Stimulated activated CD8-positive, alpha-beta memory T cell treated with anti-CD3 and anti-CD28 coated beads, Interleukin-12 subunit alpha, Interleukin-12 subunit beta, amount 100 ng/mL, for 24 hours (primary cell): Measurements from ENCODE around the gene FRK.
"Not testable (repeated sequence)": the region's sequence is repeated elsewhere in the genome, so short reads cannot be mapped to it uniquely, and the experiment has no call there.

Experiments used
- DNase-seq: peaks from one replicate; pipeline ENCODE4 v3.0.0-alpha.2; 2020; ENCODE audit errors: extremely low read depth

The FRK gene

GRCh38 chr6:115945306-115945705, 115.4 kb downstream of the FRK start:
- DNase-seq, result no peak

DNA sequence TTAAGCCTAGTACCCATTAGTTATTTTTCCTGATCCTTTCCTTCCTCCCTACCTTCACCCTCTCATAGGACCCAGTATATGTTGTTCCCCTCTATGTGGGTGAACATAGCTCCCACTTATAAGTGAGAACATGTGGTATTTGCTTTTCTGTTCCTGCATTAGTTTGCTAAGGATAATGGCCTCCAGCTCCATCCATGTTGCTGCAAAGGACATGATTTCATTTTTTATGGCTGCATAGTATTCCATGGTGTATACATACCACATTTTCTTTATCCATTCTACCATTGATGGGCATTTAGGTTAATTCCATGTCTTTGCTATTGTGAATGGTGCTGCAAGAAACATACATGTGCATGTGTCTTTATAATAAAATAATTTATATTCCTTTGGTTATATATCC, 115.9 kb downstream of the FRK start:
- not testable (repeated sequence) for DNase-seq

DNA sequence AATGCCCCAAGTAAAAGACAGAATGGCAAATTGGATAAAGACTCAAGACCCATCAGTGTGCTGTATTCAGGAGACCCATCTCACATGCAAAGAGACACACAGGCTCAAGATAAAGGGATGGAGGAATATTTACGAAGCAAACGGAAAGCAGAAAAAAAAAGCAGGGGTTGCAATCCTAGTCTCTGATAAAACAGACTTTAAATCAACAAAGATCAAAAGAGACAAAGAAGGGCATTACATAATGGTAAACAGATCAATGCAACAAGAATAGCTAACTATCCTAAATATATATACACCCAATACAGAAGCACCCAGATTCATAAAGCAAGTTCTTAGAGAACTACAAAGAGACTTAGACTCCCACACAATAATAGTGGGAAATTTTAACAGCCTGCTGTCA, 123.2 kb downstream of the FRK start:
- DNase-seq, result not testable (repeated sequence)

DNA sequence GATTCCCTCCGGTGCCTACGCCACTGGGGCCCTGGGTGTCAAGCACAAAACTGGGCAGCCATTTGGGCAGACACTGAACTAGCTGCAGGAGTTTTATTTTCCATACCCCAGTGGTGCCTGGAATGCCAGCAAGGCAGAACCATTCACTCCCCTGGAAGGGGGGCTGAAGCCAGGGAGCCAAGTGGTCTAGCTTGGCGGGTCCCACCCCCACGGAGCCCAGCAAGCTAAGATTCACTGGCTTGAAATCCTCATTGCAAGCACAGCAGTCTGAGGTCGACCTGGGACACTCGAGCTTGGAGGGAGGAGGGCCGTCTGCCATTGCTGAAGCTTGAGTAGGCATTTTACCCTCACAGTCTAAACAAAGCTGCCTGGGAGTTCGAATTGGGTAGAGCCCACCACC, 125.3 kb downstream of the FRK start:
- no peak for DNase-seq

DNA sequence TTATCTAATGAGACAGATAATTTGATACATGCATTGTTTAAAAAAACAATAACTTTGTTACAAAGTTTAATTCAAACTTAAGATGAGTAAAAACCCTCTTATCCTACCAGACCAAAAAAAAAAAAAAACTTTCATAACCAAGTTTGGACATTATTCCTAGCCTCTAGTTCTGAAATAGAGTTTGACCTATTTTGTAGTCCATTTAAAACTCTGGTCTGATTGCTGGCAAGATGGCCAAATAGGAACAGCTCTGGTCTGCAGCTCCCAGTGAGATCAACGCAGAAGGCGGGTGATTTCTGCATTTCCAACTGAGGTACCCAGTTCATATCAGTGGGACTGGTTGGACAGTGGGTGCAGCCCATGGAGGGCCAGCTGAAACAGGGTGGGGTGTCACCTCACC, 125.9 kb downstream of the FRK start:
- DNase-seq, result no peak

- no peak for DNase-seq
Observed at GRCh38 chr6:115934145-115934544, 126.5 kb downstream of the FRK start.

- no peak for DNase-seq
Observed at GRCh38 chr6:115932481-115932880, 128.2 kb downstream of the FRK start.

DNA sequence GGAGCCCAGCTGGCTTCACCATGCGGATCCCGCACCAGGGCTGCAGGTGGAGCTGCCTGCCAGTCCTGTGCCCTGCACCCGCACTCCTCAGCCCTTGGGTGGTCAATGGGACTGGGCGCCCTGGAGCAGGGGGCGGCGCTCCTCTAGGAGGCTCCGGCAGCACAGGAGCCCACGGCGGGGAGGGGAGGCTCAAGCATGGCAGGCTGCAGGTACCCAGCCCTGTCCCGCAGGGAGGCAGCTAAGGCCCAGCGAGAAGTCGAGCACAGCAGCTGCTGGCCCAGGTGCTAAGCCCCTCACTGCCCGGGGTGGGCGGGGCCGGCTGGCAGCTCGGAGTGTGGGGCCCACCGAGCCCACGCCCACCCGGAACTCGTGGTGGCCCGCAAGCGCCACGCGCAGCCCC, 132.7 kb downstream of the FRK start:
- DNase-seq, result not testable (repeated sequence)

DNA sequence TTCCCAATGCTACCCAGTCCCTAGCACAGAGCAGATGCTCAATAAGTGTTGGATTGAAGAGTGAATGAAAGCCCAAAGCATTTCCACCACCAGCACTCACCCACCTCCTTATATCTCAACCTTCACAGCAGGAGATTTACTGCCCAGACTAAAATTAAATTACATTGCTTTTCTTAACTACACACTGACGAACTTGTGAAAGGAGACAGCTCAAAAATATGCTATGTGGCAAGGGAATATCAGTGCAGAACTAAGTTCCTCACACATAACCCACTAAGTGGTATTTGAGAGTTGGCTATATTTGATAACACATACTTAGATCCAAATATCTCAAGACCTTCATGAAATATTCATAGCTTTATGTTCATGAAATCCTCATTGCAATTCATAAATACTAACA, 137.7 kb downstream of the FRK start:
- no peak for DNase-seq

GRCh38 chr6:115914098-115914497, 146.6 kb downstream of the FRK start:
- DNase-seq, result no peak

DNA sequence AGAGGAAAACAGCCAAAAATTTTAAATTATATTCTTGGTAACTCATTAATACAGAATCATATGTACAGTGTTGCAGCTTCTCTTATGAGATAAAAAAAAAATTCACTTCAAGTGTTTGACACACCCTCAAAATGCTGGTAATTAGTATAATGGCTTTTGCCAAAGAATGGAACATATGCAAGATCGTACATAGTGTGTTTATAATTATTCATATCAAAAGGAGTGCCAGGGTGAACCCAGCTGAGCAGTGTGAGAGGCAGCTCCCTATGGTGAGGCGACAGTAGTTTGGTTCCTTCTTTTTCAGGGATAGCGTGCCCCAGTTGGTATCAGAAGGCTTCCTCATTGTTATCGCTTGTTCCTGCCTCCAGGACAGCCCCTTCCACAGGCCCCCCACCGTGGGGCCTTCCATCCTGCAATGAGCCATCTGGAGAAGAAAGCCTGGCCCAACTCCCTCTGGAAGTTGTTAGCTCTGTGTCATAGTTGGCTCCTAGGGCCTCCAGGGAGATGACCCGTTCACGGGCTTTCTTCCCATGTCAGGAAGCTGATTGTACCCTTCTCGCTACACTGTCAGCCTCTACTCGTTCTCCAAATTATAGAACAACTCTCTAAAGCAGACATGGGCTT, 150.7 kb downstream of the FRK start:
- DNase-seq, result no peak

- DNase-seq, result no peak
Observed at GRCh38 chr6:115908906-115909559, 151.7 kb downstream of the FRK start.

DNA sequence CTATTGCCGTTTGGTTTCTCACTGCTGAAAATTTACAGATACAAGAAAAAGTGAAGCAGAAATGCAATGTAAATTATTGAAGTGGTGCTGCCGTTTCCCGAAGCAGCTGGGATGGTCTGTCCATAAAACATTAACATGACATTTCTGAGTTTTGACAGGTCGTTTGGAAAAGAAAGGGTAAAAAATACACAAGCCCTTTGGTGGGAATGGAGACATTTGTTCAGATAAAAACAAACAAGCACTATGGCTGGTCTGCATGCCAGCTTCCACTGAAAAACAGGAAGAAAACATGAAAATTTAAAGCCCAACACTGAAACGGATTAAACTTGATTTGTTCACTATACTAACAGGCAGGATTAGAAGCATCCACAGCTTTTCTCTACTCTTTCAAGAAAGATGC, 155.2 kb downstream of the FRK start:
- no peak for DNase-seq

- DNase-seq, result no peak
Observed at GRCh38 chr6:115902436-115902835, 158.3 kb downstream of the FRK start.

DNA sequence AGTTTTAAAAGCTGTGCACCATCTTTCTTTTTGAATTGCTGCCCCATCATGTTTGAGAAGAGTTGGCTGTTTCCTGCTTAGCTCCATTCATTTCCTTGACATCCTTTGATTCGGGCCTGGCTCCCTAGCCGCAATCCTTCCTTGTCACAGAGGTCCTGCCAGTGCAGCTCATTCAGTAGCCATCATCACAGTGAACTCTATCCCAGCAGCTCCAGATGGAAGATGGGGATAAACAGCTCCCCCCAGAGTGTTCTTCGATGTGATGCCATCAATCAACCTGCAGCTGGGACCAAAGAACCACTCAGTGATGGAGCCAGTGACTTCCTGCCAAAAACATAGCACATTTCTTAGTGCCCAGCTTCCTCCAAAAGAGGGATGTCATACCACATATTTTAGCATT, 158.8 kb downstream of the FRK start:
- no peak for DNase-seq

DNA sequence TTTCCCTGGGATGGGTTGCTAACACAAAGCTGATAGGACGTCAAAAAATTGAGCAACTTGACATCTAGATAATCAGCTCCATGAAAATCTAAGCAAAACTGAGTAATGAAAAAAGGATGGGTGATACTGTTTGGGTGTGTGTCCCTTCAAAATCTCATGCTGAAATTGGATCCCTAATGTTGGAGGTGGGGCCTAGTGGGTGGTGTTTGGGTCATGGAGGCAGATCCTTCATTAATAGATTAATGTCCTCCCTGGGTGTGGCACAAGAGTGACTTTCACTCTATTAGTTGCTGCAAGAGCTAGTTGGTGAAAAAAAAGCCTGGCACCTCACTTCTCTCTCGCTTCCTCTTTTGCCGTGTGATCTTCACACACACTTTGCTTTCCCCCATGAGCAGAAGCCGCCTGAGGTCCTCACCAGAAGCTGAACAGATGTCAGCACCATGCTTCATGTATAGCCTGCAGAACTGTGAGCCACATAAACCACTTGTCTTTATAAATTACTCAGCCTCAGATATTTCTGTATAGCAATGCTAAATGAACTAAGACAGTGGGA, 160.9 kb downstream of the FRK start:
- no peak for DNase-seq

- DNase-seq, result no peak
Observed at GRCh38 chr6:115898246-115898645, 162.4 kb downstream of the FRK start.

DNA sequence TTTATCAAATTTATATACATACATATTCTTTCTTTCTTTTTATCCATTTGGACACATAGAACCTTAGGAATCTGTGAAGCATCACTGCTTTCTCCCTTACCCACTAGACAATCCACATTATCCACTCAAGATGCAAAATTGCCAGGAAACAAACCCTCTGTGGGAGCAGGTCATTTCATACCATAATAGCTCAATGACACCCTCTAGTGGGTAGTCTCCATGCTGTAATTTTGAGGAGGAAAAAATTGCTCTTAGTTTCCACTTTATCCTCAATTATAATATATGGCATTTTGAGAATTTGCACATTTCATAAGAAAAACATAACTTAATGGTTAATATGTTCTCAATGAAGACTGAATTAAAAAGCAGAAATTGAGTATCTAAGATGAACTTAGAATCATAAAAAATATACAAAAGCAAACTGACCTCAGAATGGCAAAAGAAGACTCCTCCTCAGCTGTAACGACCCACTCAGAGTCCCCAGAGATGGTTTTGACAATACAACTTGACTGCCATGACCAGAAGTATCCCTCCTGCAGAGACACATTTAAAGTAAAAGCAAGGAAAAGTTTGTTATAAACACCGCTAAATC, 164.1 kb downstream of the FRK start:
- DNase-seq, result no peak

- no peak for DNase-seq
Observed at GRCh38 chr6:115894426-115894992, 166.2 kb downstream of the FRK start.

- DNase-seq, result no peak
Observed at GRCh38 chr6:115891750-115892149, 168.9 kb downstream of the FRK start.

DNA sequence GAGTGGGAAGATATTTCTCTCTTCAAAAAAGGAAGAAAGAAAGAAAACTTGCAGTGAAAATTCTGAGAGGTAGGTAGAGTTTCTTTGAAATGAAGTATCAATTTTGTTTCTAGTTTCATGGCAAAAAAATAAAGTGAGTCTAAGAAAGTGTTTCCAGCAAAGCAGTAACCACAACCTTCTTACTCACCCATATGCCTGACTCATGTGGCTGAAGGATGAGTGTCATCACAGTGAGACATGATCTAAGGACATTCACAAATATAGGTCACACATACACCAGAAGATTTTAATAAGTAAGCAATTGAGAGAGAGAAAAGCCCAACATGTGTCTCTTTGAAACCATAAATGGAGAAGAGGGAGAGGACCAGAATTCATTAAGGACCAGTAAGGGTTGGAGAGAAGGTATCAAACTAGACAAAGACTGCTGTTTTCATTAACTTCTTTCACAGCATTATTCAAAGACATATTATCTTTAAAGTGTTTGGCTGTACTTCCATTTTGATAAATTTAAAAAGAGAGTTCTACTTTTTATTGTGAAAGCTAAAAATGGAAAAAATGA, 169.5 kb downstream of the FRK start:
- no peak for DNase-seq

DNA sequence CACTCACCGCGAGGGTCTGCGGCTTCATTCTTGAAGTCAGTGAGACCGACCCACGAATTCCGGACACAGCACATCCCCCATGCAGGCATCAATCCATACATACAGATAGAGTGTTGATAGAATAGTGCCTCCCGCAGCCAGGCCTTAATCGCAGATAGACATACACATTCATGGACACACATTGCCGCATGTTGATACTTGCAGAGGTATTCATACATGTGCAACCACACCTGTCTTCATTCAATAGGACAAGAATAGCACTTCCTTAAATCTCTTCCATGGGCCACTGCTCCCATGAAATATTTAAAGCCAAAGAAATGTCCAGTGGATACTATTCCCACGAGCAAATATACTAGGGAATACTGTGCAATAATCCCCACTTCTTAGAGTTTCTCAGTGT, 170.5 kb downstream of the FRK start:
- DNase-seq, result no peak
